SIG-M5 treated with dmso at 0.1 percent for 504 hours (cell line): Measurements from ENCODE around the gene OR8U1.
"Not testable (repeated sequence)": the region's sequence is repeated elsewhere in the genome, so short reads cannot be mapped to it uniquely, and the experiment has no call there.

Experiments used
- DNase-seq: peaks from one replicate; lab custom pipeline; 2025; ENCODE audit not compliant: unreplicated experiment; lab: John Stamatoyannopoulos, UW

OR8U1 gene

GRCh38 chr11:56375324-56375723, at the start of gene OR8U1:
TSS of gene OR8U1 (plus strand) at chr11:56375624. CDS start at chr11:56375624, 0 bp downstream.
- DNase-seq = no peak

- no peak for DNase-seq
Observed at GRCh38 chr11:56331861-56332491, 43.4 kb upstream of the OR8U1 start.

- no peak for DNase-seq
Observed at GRCh38 chr11:56333156-56333555, 42.3 kb upstream of the OR8U1 start.

- DNase-seq = no peak
Observed at GRCh38 chr11:56340289-56340688, 35.1 kb upstream of the OR8U1 start.

GRCh38 chr11:56345739-56346138, 29.7 kb upstream of the OR8U1 start, which contains the start of gene OR8K1:
TSS of gene OR8K1 (plus strand) at chr11:56346039. CDS start at chr11:56346039, 0 bp downstream.
- DNase-seq = no peak

GRCh38 chr11:56353991-56354390, 21.4 kb upstream of the OR8U1 start, which contains the start of gene OR8J1:
TSS of gene OR8J1 (plus strand) at chr11:56354291. CDS start at chr11:56360247, 5,956 bp downstream.
- no peak for DNase-seq

GRCh38 chr11:56380120-56380519, 4.7 kb downstream of the OR8U1 start:
- DNase-seq = no peak

GRCh38 chr11:56394381-56394780, 19.0 kb downstream of the OR8U1 start:
- no peak for DNase-seq

GRCh38 chr11:56396047-56396446, 20.6 kb downstream of the OR8U1 start:
- no peak for DNase-seq

GRCh38 chr11:56401858-56402461, 26.5 kb downstream of the OR8U1 start:
- DNase-seq = not testable (repeated sequence)

GRCh38 chr11:56404393-56404792, 29.0 kb downstream of the OR8U1 start:
- DNase-seq = no peak

GRCh38 chr11:56410801-56411200, 35.4 kb downstream of the OR8U1 start:
- DNase-seq = no peak

- DNase-seq = no peak
Observed at GRCh38 chr11:56412396-56412795, 37.0 kb downstream of the OR8U1 start, which contains the start of gene OR5AL1. TSS of gene OR5AL1 (plus strand) at chr11:56412696.
